Measurements from ENCODE around the gene ITGB4. TPM values are rescaled to one million over a fixed set of nuclear protein-coding genes. Genes with fewer than 3 reads are reported as not detected.
A peak's percentile ranks its signal among the peaks of the same experiment; 100 is the strongest.

ITGB4 gene
- total RNA-seq, 1 experiment from 2014 or later: 568 TPM

GRCh38 chr17:75731086-75731715 lies 9.9 kb downstream of the ITGB4 start:
- ChIA-PET RAD21 (ENCODE audit: low non-redundant PET in 1 of 2, low total read pairs in 2 of 2, uncharacterized antibody in 2 of 2, unreplicated experiment in 2 of 2) (no interaction called here), POLR2A (interaction anchor here (2.3 kb wide), 1 partner anchor 49 kb away, joined by 5 read pairs; no protein-coding TSS in a partner anchor), CTCF (interaction anchor here (3.6 kb wide), 1 partner anchor 10 kb away, joined by 9 read pairs; the partner anchor contains the start of gene ITGB4)
- Histone ChIP-seq H3K27ac (ENCODE audit: low read depth, low read length) (no peak overlapping the region), H3K79me2 (ENCODE audit: insufficient read depth, low read length) (peaks cover 3% of the 10 kb centered on the region; the same call in 1 of the 2 replicates), H3K9me2 (ENCODE audit: insufficient read depth) (no peaks in the 10 kb centered on the region), H3K9me3 (ENCODE audit: control insufficient read depth in 1 of 2, insufficient read depth in 1 of 2, low read depth in 1 of 2, low read length in 2 of 2) (no peaks in the 10 kb centered on the region), H3K4me3 (replicated peaks in 1 of 2; ENCODE audit: low read depth in 1 of 2, low read length in 2 of 2) (no peak overlapping the region), H3K4me1 (ENCODE audit: control insufficient read depth in 1 of 2, insufficient read depth in 2 of 2, low read length in 2 of 2) (no peaks in the 10 kb centered on the region; a peak in 1 of 4 replicates), H3K27me3 (ENCODE audit: insufficient read depth, low read length) (no peaks in the 10 kb centered on the region), H3K9ac (ENCODE audit: low read length) (no peak overlapping the region), H4K20me1 (ENCODE audit: insufficient read depth) (no peaks in the 10 kb centered on the region), H3K4me2 (ENCODE audit: low read length) (no peak overlapping the region), H3K36me3 (ENCODE audit: control insufficient read depth in 1 of 2, insufficient read depth in 2 of 2, low read length in 2 of 2) (peaks cover 58 to 74% of the 10 kb centered on the region in 2 experiments), H2AFZ (ENCODE audit: low read depth, low read length, poor library complexity, severe bottlenecking) (no peak overlapping the region)
- TF ChIP-seq FOSL1 (IDR thresholded peaks at IDR 0.05; ENCODE audit: low read depth) (no peak), POLR2A (IDR thresholded peaks at IDR 0.05; ENCODE audit: borderline replicate concordance, extremely low read depth, insufficient read depth, insufficient read length) (no peak), ELF1 (IDR thresholded peaks at IDR 0.05; ENCODE audit: borderline replicate concordance, low read depth) (no peak), MAX (IDR thresholded peaks at IDR 0.05) (no peak), CBX3 (IDR thresholded peaks at IDR 0.05; ENCODE audit: low read depth) (no peak)
- TF ChIP-seq, protein P1, sequence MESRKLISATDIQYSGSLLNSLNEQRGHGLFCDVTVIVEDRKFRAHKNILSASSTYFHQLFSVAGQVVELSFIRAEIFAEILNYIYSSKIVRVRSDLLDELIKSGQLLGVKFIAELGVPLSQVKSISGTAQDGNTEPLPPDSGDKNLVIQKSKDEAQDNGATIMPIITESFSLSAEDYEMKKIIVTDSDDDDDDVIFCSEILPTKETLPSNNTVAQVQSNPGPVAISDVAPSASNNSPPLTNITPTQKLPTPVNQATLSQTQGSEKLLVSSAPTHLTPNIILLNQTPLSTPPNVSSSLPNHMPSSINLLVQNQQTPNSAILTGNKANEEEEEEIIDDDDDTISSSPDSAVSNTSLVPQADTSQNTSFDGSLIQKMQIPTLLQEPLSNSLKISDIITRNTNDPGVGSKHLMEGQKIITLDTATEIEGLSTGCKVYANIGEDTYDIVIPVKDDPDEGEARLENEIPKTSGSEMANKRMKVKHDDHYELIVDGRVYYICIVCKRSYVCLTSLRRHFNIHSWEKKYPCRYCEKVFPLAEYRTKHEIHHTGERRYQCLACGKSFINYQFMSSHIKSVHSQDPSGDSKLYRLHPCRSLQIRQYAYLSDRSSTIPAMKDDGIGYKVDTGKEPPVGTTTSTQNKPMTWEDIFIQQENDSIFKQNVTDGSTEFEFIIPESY (IDR thresholded peaks at IDR 0.05; ENCODE audit: extremely low read depth, insufficient replicate concordance, low read length): no peak
- ATAC-seq (no peak), DNase-seq (ENCODE audit: low read depth, low spot score) (no peak)
- TSS peak; percentile 2 for BruUV-seq (replicated peaks)
- intact Hi-C loops (cut with micrococcal nuclease): no loop called here
